OCI-LY7 (cell line): ENCODE data around the gene SLC35D3. TPM values are rescaled to one million over a fixed set of nuclear protein-coding genes. Genes with fewer than 3 reads are reported as not detected.

Source experiments
- BruUV-seq: library from RNA; stranded (reverse); fragments of 400-500 nt; replicated peaks from 2 replicates; lab custom pipeline; 2021; lab: Mats Ljungman, UMichigan
- CTCF ChIA-PET: fragments of 300-600 bp; sonication (Branson Sonifier 250); formaldehyde crosslinking; loops from one replicate; lab custom pipeline; 2022; ENCODE audit warnings: antibody characterized with exemption; ENCODE audit not compliant: unreplicated experiment; lab: Charles Lee
- POLR2A ChIA-PET: fragments of 300-600 bp; sonication (Branson Sonifier 250); formaldehyde crosslinking; loops from one replicate; lab custom pipeline; 2022; ENCODE audit warnings: antibody characterized with exemption; lab: Charles Lee
- DNase-seq: peaks from one replicate; pipeline ENCODE4 v3.0.0-alpha.2; 2015; ENCODE audit warnings: low spot score
- H2AFZ ChIP-seq: fragments of 200-600 bp; sonication (generic), shearing (Covaris generic); 2 replicates; pipeline ENCODE4 v1.6.1; 2014; ENCODE audit warnings: mild to moderate bottlenecking, antibody characterized with exemption, low read length, moderate library complexity
- H3K27ac ChIP-seq: fragments of 200-600 bp; sonication (generic); 2 replicates; pipeline ENCODE4 v1.5.1; 2014; ENCODE audit warnings: mixed run types, low read depth, mild to moderate bottlenecking, moderate library complexity, low read length, inconsistent platforms; ENCODE audit not compliant: poor library complexity, severe bottlenecking
- H3K36me3 ChIP-seq: fragments of 200-600 bp; sonication (generic); 2 replicates; pipeline ENCODE4 v1.6.1; 2014; ENCODE audit warnings: mild to moderate bottlenecking, antibody characterized with exemption, low read length, moderate library complexity, mixed read lengths; ENCODE audit not compliant: insufficient read depth
- H3K4me1 ChIP-seq: fragments of 200-600 bp; sonication (generic); 2 replicates; pipeline ENCODE4 v1.5.1; 2014; ENCODE audit warnings: mild to moderate bottlenecking, low read length; ENCODE audit not compliant: insufficient read depth, poor library complexity, severe bottlenecking
- H3K4me2 ChIP-seq: fragments of 200-600 bp; sonication (generic); 2 replicates; pipeline ENCODE4 v1.6.1; 2014; ENCODE audit warnings: mild to moderate bottlenecking, low read length
- H3K4me3 ChIP-seq: fragments of 200-600 bp; sonication (generic); 2 replicates; pipeline ENCODE4 v1.5.1; 2014; ENCODE audit warnings: mild to moderate bottlenecking, low read depth, low read length; ENCODE audit not compliant: poor library complexity, severe bottlenecking
- H3K79me2 ChIP-seq: fragments of 200-600 bp; sonication (generic); 2 replicates; pipeline ENCODE4 v1.6.1; 2016; ENCODE audit warnings: low read depth, mild to moderate bottlenecking, low read length, moderate library complexity, mixed read lengths; ENCODE audit not compliant: insufficient read depth
- H3K9me2 ChIP-seq: fragments of 200-600 bp; sonication (generic); 2 replicates; pipeline ENCODE4 v1.6.1; 2016; ENCODE audit warnings: mild to moderate bottlenecking, low read length, mixed read lengths; ENCODE audit not compliant: insufficient read depth
- H3K9me3 ChIP-seq: fragments of 200-600 bp; sonication (generic); 2 replicates; pipeline ENCODE4 v1.6.1; 2014; ENCODE audit warnings: mild to moderate bottlenecking, mixed run types, low read length, mixed read lengths
- H4K20me1 ChIP-seq: fragments of 200-600 bp; sonication (generic); 2 replicates; pipeline ENCODE4 v1.6.1; 2014; ENCODE audit warnings: mild to moderate bottlenecking, antibody characterized with exemption, low read length, moderate library complexity, mixed read lengths; ENCODE audit not compliant: insufficient read depth
- CTCF ChIP-seq: fragments of 200-600 bp; sonication (generic); conservative IDR thresholded peaks from 2 replicates; pipeline ENCODE4 v1.5.1; 2014; ENCODE audit warnings: mild to moderate bottlenecking, antibody characterized with exemption, low read length, moderate library complexity, mixed read lengths
- EZH2phosphoT487 ChIP-seq: fragments of 200-600 bp; sonication (generic); IDR thresholded peaks from 2 replicates; pipeline ENCODE4 v1.6.1; 2018; ENCODE audit warnings: low read depth, borderline replicate concordance, mild to moderate bottlenecking, mixed run types, antibody characterized with exemption, low read length, moderate library complexity, mixed read lengths
- intact Hi-C: fragments of 100-400 bp; cut with micrococcal nuclease; formaldehyde crosslinking; loops from one replicate; pipeline ENCODE4 v1.10.0; 2022; ENCODE audit not compliant: unreplicated experiment
- total RNA-seq, 2 experiments: library from RNA; depleted of rRNA in 1 of 2; stranded (reverse); fragments of >200 nt in 1 of 2; shearing (Covaris generic) in 1 of 2; gene quantifications; 2 replicates each; pipeline ENCODE4 v1.2.3, GENCODE V29; 2014 to 2022

The SLC35D3 gene
- total RNA-seq, 2 experiments from 2014 or later: not detected

GRCh38 chr6:136920671-136921380 lies 1.3 kb upstream of the SLC35D3 start:
- TF ChIP-seq EZH2phosphoT487 (no peak), CTCF (no peak)
- intact Hi-C loops: no loop called here
- Histone ChIP-seq H3K79me2 (no peaks in the 10 kb centered on the region), H3K4me1 (no peaks in the 10 kb centered on the region), H3K27ac (no peak overlapping the region), H2AFZ (no peak overlapping the region), H3K4me2 (no peak overlapping the region), H3K9me3 (no peaks in the 10 kb centered on the region), H3K4me3 (no peak overlapping the region), H4K20me1 (no peaks in the 10 kb centered on the region), H3K9me2 (no peaks in the 10 kb centered on the region), H3K36me3 (no peaks in the 10 kb centered on the region)
- ChIA-PET POLR2A (no interaction called here), CTCF (no interaction called here)
- no TSS peak for BruUV-seq
- no peak for DNase-seq

GRCh38 chr6:136921381-136921935 lies 643 bp upstream of the SLC35D3 start:
- no peak for DNase-seq

More at GRCh38 chr6:136921381-136921935, 643 bp upstream of the SLC35D3 start:
- BruUV-seq: no TSS peak
- no peak overlapping the region for H3K4me3 ChIP-seq
- H3K36me3 ChIP-seq: no peaks in the 10 kb centered on the region
- CTCF ChIA-PET: no interaction called here
- H4K20me1 ChIP-seq: no peaks in the 10 kb centered on the region
- intact Hi-C loops: no loop called here
- no peak for TF ChIP-seq EZH2phosphoT487
- TF ChIP-seq CTCF: no peak
- H3K79me2 ChIP-seq: no peaks in the 10 kb centered on the region
- POLR2A ChIA-PET: no interaction called here
- no peaks in the 10 kb centered on the region for H3K9me2 ChIP-seq
- H3K4me1 ChIP-seq: no peaks in the 10 kb centered on the region
- no peak overlapping the region for H3K4me2 ChIP-seq
- H3K9me3 ChIP-seq: no peaks in the 10 kb centered on the region
- no peak overlapping the region for H2AFZ ChIP-seq
- no peak overlapping the region for H3K27ac ChIP-seq
